Effector CD8-positive, alpha-beta T cell (primary cell): ENCODE results near the gene SLC6A15.

ENCODE experiments used
- DNase-seq: peaks from one replicate; lab custom pipeline; 2025; lab: John Stamatoyannopoulos, UW

SLC6A15 gene

DNA sequence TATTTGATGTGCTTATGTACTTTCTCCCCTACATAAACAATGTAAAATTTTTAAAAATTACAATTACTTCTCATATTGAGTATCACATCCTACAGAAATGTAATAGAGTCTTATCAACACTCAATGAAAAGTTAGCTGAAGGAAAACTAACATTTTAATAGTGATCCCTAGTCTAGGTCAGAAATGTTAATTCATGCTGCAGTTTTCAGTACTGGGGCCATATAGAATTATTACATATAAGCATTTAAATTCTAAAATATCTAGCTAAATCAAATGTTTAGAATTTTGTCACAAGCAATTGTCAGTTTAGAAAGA lies 37.8 kb downstream of the SLC6A15 start:
- DNase-seq = no peak

DNA sequence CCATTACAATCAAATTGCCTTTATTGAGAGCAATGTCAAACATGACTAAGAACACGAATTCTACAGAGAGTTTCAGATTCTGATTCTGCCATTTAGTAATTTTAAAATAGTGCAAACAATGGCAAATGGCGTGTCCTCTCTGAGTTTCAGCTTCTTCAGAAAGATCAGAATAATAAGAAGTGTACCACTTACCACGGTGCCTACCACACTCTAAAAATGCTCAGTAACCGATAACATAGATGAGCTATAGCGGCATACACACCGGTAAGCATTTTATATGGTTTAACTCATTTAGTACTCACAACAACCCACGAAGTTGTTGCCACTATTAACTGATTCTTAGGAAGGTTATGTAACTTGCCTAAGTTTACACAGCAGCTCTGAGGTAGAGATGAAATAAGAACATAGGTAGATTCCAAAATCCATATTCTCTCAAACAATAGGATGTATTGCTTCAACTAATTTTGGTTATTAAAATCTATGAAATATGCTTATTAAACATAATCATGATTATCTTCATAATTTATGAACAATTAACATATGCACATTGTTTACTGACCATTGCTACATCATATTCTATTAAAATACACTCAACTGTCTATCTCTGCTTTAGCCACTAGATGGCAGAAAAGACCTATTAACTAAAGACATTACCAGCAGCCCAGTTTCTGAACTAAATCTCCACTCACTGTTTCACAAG lies 38.3 kb downstream of the SLC6A15 start:
- no peak for DNase-seq

DNA sequence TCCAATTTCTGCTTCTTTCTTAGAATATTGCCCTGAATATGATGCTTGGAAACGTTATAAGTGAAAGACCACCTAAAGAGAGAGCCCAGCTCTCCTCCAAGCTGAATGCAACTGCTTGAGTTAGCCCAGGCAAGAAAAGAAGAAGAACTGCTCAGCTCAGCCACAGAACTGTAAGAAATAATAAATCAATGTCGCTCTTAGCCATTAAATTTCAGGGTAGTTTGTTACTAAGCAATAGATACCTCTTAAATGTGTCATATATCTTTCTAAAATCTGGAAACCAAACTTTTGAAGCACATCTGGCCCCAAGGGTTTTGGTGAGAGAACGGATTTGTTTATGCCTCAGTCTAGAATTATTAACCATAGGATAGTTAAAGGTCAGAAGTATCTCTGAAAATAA lies 50.4 kb downstream of the SLC6A15 start:
- DNase-seq = no peak

DNA sequence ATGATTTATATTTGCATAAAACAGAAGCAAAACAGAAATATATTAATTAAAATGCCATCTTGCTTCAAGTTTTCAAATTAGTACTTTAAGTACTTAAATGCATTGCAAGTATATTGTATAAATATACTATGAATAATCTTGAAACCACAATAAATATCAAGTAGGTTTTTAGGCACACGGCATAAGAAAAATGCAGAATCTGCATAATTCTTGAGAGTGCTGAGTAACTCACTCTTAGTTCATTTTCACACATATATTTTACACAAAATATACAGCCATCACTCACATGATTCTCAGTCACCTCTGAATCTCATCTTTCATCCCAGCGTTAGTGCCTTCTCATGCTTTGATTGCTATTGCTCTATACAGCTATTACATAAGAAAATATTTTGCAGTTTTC lies 51.9 kb downstream of the SLC6A15 start:
- DNase-seq = no peak

DNA sequence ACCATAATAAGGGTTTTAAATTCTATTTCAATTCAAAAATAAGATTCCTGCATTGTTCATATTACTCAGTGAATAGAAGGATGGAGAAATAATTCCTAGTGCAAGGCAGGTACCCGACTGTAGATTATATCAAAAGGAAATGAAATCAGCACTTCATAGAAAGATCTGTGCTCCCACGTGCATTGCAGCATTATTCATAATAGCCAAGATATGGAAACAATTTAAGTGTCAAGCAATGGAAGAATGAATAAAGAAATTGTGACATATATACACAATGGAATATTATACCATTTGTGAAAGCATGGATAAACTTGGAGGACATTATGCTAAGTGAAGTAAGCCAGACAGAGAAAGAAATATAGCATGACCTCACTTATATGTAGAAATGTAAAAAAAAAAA lies 53.8 kb downstream of the SLC6A15 start:
- DNase-seq = no peak

DNA sequence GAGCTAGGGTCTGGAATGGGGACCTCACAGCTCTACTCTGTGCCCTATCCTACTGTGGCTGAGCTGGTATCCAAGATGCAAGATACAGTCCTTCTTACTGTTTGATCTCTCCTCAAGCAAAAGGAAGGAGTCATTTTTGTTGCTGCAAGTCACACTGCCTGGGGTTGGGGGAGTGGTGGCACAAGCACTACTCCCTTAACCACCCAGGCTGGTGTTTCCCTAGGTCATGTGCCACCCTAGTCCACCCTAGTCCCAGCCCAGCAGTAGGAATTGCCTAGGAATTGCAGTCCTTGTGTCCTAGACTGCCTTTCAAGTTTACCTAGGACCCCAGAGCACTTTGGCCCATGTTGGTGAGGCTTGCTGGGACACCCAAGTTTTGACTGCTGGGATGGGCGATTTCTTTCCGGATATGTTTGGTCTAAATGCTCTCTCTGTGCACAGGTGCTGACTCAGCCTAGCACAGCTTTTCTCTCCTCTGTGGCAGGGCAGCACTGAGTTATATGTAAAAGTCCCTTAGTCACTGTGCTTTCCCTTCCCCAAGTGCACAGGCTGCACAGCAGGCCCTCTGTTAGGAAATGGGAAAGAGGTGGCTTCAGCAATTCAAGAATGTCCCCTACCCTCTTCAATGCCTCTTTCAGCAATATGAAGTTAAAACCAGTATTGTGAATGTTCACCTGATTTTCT lies 54.9 kb downstream of the SLC6A15 start:
- no peak for DNase-seq

DNA sequence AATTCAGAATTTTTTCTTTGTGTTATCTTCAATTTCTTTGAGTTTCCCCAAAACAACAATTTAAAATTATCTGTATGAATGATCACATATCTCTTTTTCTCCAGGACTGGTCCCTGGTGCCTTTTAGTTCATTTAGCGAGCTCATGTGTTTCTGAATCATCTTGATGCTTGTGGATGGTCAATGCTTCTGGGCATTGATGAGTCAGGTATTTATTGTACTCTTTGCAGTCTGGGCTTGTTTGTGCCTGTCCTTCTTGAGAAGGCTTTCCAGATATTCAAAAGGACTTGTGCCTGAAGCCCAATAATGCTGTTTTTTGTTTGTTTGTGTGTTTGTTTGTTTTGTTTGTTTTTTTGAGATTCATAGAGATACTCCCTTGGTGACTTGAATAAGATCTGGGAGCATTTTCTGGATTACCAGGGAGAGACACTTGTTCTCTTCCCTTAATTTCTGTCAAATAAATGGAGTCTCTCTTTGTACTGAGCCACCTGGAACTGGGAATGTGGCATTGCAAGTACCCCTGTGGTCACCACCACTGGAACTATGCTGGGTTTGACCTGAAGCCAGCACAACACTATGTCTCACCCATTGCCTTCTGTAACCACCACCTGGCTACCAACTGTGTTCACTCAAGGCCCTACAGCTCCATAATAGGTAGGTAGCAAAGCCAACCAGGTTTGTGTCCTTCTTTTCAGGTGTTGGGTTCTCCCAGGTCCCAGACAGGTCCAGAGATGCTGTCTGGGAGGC lies 56.3 kb downstream of the SLC6A15 start:
- no peak for DNase-seq

DNA sequence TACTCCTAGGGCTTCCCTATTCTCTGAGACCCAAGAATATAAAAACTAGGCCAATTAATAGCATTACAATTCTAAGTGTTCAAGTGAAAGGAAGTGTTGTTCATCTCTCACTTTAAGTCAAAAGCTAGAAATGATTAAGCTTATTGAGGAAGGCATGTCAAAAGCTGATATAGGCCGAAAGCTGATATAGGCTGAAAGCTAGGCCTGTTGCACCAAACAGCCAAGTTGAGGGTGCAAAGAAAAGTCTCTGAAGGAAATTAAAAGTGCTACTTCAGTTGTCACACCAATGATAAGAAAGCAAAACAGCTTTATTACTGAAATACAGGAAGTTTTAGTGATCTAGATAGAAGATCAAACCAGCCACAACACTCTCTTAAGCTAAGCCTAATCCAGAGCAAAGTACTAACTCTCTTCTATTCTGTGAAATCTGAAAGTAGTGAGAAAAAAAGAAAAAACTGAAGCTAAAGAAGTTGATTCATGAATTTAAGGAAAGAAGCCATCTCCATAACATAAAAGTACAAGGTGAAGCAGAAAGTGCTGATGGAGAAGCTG lies 68.9 kb downstream of the SLC6A15 start:
- no peak for DNase-seq

DNA sequence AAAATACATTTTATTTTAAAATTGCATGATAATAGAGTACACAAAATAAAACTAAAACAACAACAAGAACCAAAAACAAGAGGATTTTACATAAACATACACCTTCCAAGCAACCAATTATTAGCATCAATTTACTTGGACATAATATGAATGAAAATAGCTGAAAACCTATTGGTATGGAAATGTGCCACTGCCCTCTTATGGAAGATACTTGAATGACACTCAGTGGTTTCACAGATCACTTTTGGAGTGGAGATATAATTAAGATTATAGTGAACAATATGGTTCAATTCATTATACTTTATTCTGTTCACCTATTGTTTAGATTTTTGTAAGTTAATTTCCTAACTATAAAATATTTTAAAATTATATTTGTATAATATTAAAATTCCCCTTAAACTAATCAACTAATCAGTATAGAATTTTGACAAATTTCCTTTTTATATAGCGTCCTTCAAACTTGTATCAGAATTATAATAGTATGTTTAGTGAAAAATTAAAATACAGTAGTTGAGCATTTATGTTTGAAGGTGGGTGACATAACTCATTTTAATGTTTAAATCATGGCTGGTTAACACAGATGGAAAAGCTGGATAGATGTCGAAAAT lies 70.1 kb downstream of the SLC6A15 start:
- no peak for DNase-seq

DNA sequence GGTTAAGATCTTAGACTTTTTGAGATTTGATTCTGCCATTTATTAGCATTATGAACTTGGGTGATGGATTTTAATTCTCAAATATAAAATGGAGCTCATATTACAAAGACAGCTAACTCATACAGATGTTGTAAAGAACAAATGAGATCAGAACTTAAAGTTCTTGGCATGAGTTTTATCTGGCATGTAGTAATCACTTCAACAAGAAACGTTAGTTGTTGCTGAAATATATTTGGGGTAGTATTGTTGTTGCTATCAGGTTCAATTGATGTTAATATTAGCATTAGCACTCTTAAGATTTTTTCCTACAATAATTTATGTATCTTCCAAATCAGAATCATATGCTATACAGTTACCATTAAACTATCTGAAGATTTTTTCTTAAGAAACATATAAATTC lies 71.0 kb downstream of the SLC6A15 start:
- DNase-seq = no peak

DNA sequence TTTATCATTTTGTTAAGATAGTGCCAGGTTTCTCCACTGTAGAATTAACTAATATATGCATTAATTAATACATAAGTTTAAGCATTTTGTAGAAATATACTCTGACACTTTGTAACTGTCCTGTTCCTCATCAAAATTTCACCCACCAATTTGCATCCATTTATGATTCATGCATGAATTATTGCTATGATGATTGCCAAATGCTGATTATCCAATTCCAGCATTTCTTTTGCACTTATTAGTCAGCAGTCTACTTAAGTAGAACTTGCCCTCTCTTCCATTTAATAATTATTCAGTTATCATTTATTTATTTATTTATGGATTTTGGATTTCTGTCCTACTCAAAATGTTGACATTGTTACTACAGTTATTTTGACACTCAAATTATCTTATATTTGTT lies 72.2 kb downstream of the SLC6A15 start:
- DNase-seq = no peak

DNA sequence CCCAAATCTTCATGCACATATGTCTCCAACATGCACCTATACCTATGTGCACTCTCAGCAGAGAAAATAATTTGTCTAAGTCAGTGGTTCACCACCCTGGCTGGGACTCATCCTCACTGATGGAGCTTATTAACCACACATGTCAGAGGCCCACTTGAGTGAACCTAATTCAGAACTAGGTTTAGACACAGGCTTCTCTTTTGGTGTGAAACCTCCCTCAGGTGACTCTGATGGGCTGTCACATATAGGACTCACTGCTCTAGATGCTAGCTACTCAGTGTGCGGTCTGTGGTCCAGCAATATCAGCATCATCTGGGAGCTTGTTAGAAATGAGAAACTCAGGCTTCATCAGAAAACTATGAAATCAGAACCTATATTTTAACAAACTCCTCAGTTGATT lies 85.7 kb downstream of the SLC6A15 start:
- no peak for DNase-seq

DNA sequence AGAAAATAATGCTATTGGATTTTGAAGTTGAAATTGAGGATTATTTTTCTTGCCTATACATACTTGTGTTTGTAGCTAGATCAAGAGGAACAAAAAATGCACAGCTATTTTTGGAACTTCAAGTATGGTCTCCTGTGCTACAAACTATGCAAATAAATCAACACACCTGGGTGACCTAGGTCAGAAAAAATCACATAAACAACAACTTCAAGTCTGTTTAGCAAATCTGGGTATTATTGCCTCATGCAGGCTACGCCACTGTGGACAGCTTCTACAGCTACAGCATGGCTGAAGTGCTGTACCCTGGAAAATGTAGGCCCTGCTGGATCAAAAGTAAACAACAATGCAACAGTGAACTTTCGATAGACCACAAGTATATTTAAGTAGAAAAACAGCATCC lies 87.5 kb downstream of the SLC6A15 start:
- DNase-seq = no peak

DNA sequence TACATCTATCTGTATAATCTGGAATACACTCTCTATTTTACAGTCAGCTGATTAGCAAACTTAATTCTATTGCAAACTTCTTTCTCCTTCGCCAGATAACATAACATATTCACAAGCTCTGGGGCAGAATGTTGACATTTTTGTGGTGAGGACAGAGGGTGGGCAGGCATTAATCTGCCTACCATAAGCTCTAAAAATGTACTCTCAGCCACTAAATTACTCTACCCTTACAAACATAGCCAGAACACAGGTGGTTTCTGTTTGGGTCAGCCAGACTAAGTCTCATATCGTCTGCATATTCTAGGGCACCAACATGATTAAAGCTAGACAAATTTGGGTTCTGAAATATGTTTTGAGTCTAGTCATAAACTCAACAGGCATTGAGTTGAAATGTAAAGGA lies 90.1 kb downstream of the SLC6A15 start:
- DNase-seq = no peak

DNA sequence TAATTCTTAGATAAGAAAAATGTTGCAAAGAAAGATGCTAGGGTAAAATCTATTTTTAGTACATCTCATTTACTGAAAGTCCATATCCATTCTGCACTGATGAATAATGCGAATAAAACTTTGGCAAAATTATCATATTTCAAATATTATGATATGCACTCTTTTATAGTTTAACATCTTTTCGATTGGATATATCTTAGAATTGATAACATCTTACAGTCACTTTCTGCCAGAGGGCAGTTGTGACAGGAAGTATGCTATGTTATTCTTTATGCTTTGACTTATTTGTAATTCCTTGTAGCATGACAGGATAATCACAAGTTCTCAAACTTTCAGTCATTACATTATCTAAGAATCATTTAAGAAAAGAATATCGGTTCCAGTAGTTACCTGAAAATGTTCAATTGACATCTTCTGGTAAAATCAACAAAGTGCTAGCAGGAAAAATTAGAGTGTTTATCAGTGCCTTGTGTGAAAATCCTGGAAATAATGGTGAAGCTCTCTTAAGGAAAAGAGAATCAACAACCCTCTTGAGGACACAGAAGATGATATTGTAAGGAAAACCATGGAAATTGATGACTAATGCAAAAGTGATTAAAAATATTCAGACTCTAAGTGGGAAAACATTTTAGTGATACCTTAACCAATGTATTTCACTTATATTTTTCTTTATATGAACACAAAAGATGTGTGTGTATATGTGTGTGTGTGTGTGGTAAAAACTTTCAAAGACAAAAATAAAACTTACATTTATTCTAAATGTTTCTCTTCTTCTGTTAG lies 95.5 kb downstream of the SLC6A15 start:
- DNase-seq = no peak

DNA sequence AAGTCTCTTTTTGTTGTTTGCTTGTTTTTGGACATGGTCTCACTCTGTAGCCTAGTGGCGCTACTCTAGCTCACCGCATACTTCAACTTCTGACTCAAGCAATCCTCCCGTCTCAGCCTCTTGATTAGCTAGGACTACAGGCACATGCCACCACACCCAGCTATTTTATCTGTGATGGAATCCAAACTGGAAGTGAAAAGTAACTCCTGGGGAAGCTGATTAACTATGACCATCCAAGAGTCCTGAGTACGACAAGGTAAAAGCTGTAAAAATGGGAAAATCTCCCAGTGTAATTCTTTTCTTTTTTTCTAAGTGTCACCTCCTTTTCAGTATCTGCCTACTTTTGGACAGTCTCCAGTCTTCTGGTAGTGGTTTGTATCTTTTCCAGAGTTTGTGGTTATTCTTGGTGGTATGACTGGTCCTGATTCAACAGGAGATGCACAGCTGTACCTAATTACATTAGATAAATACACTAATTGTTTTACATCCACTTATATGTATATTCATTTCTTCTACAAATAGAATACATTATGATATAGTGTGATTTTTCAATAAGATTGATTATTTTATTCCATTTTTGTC lies 97.8 kb downstream of the SLC6A15 start:
- DNase-seq = no peak

DNA sequence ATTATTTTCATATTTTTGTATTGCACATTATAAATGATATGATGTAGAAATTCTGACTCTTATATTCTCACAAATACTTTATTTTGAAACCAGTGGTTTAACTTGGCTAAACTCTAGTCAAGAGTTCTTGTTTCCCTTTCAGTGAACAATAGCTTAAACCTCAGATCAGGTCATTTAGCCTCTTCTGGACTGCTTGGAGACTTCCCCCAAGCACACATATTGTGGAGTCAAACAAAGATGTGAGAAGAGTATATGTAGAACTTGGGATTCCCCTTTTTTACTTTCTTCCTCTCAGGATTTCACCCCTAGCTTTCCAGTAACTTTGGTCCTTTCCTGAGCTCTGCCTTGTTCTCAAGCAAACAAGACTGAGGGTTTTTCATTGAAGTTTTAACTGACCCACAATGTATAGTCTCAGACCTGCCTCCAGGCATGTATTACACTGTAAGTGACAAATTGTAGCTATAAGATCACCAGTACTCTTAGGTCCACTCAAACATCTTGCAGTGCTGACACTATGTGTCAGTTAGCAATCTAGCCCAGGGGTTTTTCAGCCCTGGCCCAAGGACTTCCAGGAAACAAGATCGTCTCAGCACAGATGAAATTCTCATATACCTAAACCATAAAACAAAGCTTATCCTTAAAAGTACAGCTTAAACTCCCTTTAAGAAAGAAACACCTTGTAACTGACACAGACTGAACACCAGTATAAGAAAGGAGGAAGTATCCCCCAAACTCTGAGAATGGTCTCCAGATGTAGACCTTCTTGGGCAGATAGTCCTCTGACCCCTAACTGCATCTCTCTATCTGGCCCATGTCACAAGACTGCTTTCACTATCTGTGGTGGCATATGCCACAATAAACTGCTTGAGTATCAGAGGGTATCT lies 98.6 kb downstream of the SLC6A15 start:
- DNase-seq = no peak

DNA sequence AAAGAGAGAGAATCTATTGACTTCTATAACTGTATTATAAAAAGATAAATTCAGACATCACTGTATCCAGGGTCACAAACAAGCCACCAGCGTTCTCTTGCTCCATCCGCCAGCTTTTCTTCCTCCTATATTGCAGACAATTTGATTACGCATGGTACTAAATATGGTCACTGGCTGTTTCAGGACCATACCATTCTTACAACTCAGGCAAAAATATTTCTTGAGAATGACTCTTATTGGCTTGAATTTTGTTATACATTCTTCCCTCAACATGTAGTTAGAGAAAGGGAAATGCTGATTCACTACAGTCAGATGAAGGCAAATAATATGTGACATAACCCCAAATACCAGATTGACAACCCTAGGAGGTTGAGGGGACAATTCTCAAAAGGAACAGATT lies 101.3 kb downstream of the SLC6A15 start:
- no peak for DNase-seq

DNA sequence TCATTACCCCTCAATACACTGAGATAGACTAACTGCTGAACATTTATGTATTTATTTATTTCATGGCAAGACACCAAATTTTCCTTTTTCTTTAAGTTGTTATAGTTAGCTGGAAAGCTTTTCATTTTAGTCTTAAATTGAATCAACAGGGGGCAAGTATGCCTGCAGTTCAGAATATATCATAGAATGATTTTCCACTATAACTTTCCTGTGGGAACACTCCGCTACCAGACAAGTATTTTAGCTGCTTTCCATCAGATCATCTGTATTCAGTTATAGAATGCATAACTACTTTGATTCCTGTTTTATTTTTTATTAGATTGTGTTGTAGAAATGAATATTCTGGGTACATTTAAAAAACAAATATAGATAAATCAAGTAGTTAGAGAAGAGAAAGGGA lies 102.0 kb downstream of the SLC6A15 start:
- no peak for DNase-seq
